HCT116 (cell line): ENCODE measurements around the gene ACAN. TPM values are rescaled to one million over a fixed set of nuclear protein-coding genes. Genes with fewer than 3 reads are reported as not detected.

Source experiments
- ATAC-seq: fragments of 200-7000 bp; cut with Tn5 transposase; 2 replicates; pipeline ENCODE4 v1.9.1; 2020; ENCODE audit warnings: mild to moderate bottlenecking, moderate library complexity
- BruUV-seq: library from RNA; stranded (reverse); fragments of 400-500 nt; replicated peaks from 2 replicates; lab custom pipeline; 2021; lab: Mats Ljungman, UMichigan
- CTCF ChIA-PET: fragments of 300-600 bp; sonication (Branson Sonifier 250); formaldehyde crosslinking; loops from one replicate; lab custom pipeline; 2021; ENCODE audit warnings: antibody characterized with exemption; lab: Charles Lee
- POLR2A ChIA-PET: fragments of 300-600, 350-600 bp; sonication (Branson Sonifier 250); formaldehyde crosslinking; loops from one replicate; lab custom pipeline; 2021; ENCODE audit warnings: antibody characterized with exemption; lab: Charles Lee
- RAD21 ChIA-PET, 2 experiments: fragments of 300-600 bp; sonication (Branson Sonifier 250); formaldehyde crosslinking; loops; one replicate each; lab custom pipeline; 2023; ENCODE audit warnings: low total read pairs in 2 of 2; ENCODE audit not compliant: uncharacterized antibody in 2 of 2, unreplicated experiment in 2 of 2, low non-redundant PET in 1 of 2; lab: Charles Lee
- DNase-seq: peaks from one replicate; pipeline ENCODE4 v3.0.0-alpha.2; 2010; ENCODE audit warnings: low read depth, low spot score
- H2AFZ ChIP-seq: fragments of 200-600 bp; shearing (Covaris generic), sonication (generic); 2 replicates; pipeline ENCODE4 v1.6.1; 2017; ENCODE audit warnings: low read depth, mixed run types, mixed read lengths, antibody characterized with exemption, low read length; ENCODE audit not compliant: poor library complexity, severe bottlenecking
- H3K27ac ChIP-seq: 2 replicates; pipeline ENCODE4 v1.5.1; 2012; ENCODE audit warnings: low read depth, low read length
- H3K27me3 ChIP-seq: fragments of 200-600 bp; sonication (generic); 2 replicates; pipeline ENCODE4 v1.6.1; 2016; ENCODE audit warnings: mixed run types, low read length, mixed read lengths; ENCODE audit not compliant: insufficient read depth
- H3K36me3 ChIP-seq, 2 experiments: fragments of 200-500 bp in 1 of 2; fragments of 200-600 bp in 1 of 2; sonication (Bioruptor generic) in 1 of 2; sonication (generic) in 1 of 2; 2 replicates each; pipeline versions ENCODE4 v1.5.1 to v1.6.1; 2014 to 2016; ENCODE audit warnings: low read length in 2 of 2, inconsistent platforms in 1 of 2, mixed read lengths in 1 of 2, mixed run types in 1 of 2; ENCODE audit not compliant: insufficient read depth in 2 of 2, control insufficient read depth in 1 of 2
- H3K4me1 ChIP-seq, 2 experiments: fragments of 200-600 bp in 1 of 2; sonication (generic) in 1 of 2; 2 replicates each; pipeline versions ENCODE4 v1.5.1 to v1.6.1; 2012 to 2017; ENCODE audit warnings: low read length in 2 of 2, inconsistent platforms in 1 of 2, mild to moderate bottlenecking in 1 of 2, mixed read lengths in 1 of 2, mixed run types in 1 of 2, moderate library complexity in 1 of 2; ENCODE audit not compliant: insufficient read depth in 2 of 2, control insufficient read depth in 1 of 2
- H3K4me2 ChIP-seq: fragments of 200-600 bp; sonication (generic); 2 replicates; pipeline ENCODE4 v1.6.1; 2017; ENCODE audit warnings: mixed run types, low read length, mixed read lengths
- H3K4me3 ChIP-seq, 2 experiments: fragments of 200-600 bp in 1 of 2; sonication (generic) in 1 of 2; replicated peaks in 1 of 2; 2 replicates each; pipeline ENCODE4 v1.5.1; 2011 to 2016; ENCODE audit warnings: low read length in 2 of 2, control low read depth in 1 of 2, low read depth in 1 of 2, mild to moderate bottlenecking in 1 of 2, mixed read lengths in 1 of 2, mixed run types in 1 of 2
- H3K79me2 ChIP-seq: fragments of 200-600 bp; sonication (generic); 2 replicates; pipeline ENCODE4 v1.6.1; 2017; ENCODE audit warnings: mild to moderate bottlenecking, mixed run types, low read length, moderate library complexity, mixed read lengths; ENCODE audit not compliant: insufficient read depth
- H3K9ac ChIP-seq: fragments of 200-600 bp; sonication (generic); 2 replicates; pipeline ENCODE4 v1.6.1; 2016; ENCODE audit warnings: low read length, mixed read lengths
- H3K9me2 ChIP-seq: fragments of 200-600 bp; sonication (generic), shearing (Covaris generic); 2 replicates; pipeline ENCODE4 v1.6.1; 2017; ENCODE audit warnings: mixed run types, mild to moderate bottlenecking, moderate library complexity; ENCODE audit not compliant: insufficient read depth
- H3K9me3 ChIP-seq, 2 experiments: fragments of 200-500 bp in 1 of 2; fragments of 200-600 bp in 1 of 2; sonication (Bioruptor generic) in 1 of 2; sonication (generic) in 1 of 2; 2 replicates each; pipeline ENCODE4 v1.6.1; 2014 to 2017; ENCODE audit warnings: low read length in 2 of 2, mixed read lengths in 2 of 2, inconsistent platforms in 1 of 2, low read depth in 1 of 2, mild to moderate bottlenecking in 1 of 2, mixed run types in 1 of 2, moderate library complexity in 1 of 2; ENCODE audit not compliant: control insufficient read depth in 1 of 2, insufficient read depth in 1 of 2
- H4K20me1 ChIP-seq: fragments of 200-600 bp; sonication (generic), shearing (Covaris generic); 2 replicates; pipeline ENCODE4 v1.6.1; 2017; ENCODE audit warnings: mixed run types, mild to moderate bottlenecking, moderate library complexity; ENCODE audit not compliant: insufficient read depth
- CBX3 ChIP-seq: IDR thresholded peaks from 2 replicates; pipeline ENCODE4 v1.6.1; 2012; ENCODE audit warnings: low read depth
- CEBPB ChIP-seq: IDR thresholded peaks from 2 replicates; pipeline ENCODE4 v1.6.1; 2012; ENCODE audit warnings: low read depth
- ELF1 ChIP-seq: IDR thresholded peaks from 2 replicates; pipeline ENCODE4 v1.6.1; 2012; ENCODE audit warnings: low read depth, borderline replicate concordance
- EZH2 ChIP-seq: fragments of 200-600 bp; sonication (generic); IDR thresholded peaks from 2 replicates; pipeline ENCODE4 v1.6.1; 2017; ENCODE audit warnings: antibody characterized with exemption, mixed run types
- EZH2phosphoT487 ChIP-seq: fragments of 200-600 bp; IDR thresholded peaks from 2 replicates; pipeline ENCODE4 v1.6.1; 2018; ENCODE audit warnings: antibody characterized with exemption, borderline replicate concordance
- JUND ChIP-seq: IDR thresholded peaks from 2 replicates; pipeline ENCODE4 v1.6.1; 2012
- POLR2A ChIP-seq: IDR thresholded peaks from 2 replicates; pipeline ENCODE4 v1.7.0; 2011; ENCODE audit warnings: borderline replicate concordance; ENCODE audit not compliant: insufficient read depth, insufficient read length; ENCODE audit errors: extremely low read depth
- POLR2AphosphoS5 ChIP-seq: IDR thresholded peaks from 2 replicates; pipeline ENCODE4 v1.6.1; 2011; ENCODE audit warnings: mild to moderate bottlenecking, low read depth, low read length, moderate library complexity
- RAD21 ChIP-seq: IDR thresholded peaks from 2 replicates; pipeline ENCODE4 v1.6.1; 2012; ENCODE audit warnings: low read depth, mild to moderate bottlenecking
- SIN3A ChIP-seq: IDR thresholded peaks from 2 replicates; pipeline ENCODE4 v1.6.1; 2012; ENCODE audit warnings: low read depth
- SRF ChIP-seq: IDR thresholded peaks from 2 replicates; pipeline ENCODE4 v1.6.1; 2012; ENCODE audit warnings: low read depth
- TCF7L2 ChIP-seq: IDR thresholded peaks from 2 replicates; pipeline ENCODE4 v1.7.0; 2011; ENCODE audit warnings: borderline replicate concordance, inconsistent platforms; ENCODE audit not compliant: insufficient read depth, insufficient read length; ENCODE audit errors: extremely low read depth
- YY1 ChIP-seq: IDR thresholded peaks from 2 replicates; pipeline ENCODE4 v1.6.1; 2011; ENCODE audit warnings: low read length, low read depth, moderate library complexity, mild to moderate bottlenecking; ENCODE audit not compliant: insufficient replicate concordance; ENCODE audit errors: extremely low read depth
- intact Hi-C: fragments of 100-400 bp; cut with micrococcal nuclease; formaldehyde crosslinking; loops from 2 replicates; pipeline ENCODE4 v1.10.0; 2022
- total RNA-seq: library from RNA; stranded (reverse); gene quantifications from one replicate; pipeline ENCODE4 v1.2.1, GENCODE V29; 2021; ENCODE audit not compliant: unreplicated experiment
- TF ChIP-seq, protein P1 (sequence below): IDR thresholded peaks from 2 replicates; pipeline ENCODE4 v1.6.1; 2012; ENCODE audit warnings: low read depth
- TF ChIP-seq, protein P2 (sequence below), 3 experiments: fragments of 200-600 bp in 1 of 3; sonication (generic) in 1 of 3; IDR thresholded peaks in 2 of 3; conservative IDR thresholded peaks in 1 of 3; 2 replicates each; pipeline ENCODE4 v1.5.1; 2012 to 2017; ENCODE audit warnings: low read depth in 2 of 3, low read length in 2 of 3, antibody characterized with exemption in 1 of 3, borderline replicate concordance in 1 of 3, control low read depth in 1 of 3, mild to moderate bottlenecking in 1 of 3, mixed read lengths in 1 of 3, mixed run types in 1 of 3, moderate library complexity in 1 of 3; ENCODE audit not compliant: insufficient read depth in 1 of 3

Gene ACAN
- total RNA-seq, 1 experiment from 2014 or later: not detected

DNA sequence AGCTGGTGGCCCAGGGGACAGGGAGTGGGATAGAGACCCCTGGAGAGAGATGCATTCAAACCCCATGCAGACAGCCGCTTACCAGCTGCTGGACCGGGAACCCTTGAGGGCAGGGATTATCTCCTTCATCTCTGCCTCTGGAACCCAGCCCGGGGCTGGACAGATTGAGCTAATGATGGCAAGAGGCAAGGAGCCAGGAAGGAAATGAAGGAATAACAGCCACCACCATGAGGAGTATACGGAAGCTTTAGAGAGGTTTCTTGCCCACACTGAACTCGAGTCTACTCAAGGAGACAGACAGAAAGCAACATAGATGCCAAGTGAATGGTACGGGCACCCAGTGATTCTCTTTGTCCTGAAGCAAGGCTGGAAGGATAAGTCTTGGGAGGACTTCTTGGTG lies 68.9 kb downstream of the ACAN start:
- Histone ChIP-seq H4K20me1 (no peaks in the 10 kb centered on the region), H3K9ac (no peak overlapping the region), H3K36me3 (no peaks in the 10 kb centered on the region), H3K9me3 (no peaks in the 10 kb centered on the region), H3K4me1 (peaks cover 0 to 3% of the 10 kb centered on the region in 2 experiments; a peak in 1 of 4 replicates), H3K27ac (no peak overlapping the region), H3K27me3 (peaks cover 4% of the 10 kb centered on the region; the same call in 1 of the 2 replicates), H2AFZ (no peak overlapping the region), H3K4me2 (no peak overlapping the region), H3K79me2 (no peaks in the 10 kb centered on the region), H3K4me3 (no peak overlapping the region), H3K9me2 (no peaks in the 10 kb centered on the region)
- ChIA-PET CTCF (no interaction called here), RAD21 (no interaction called here), POLR2A (no interaction called here)
- no peak for TF ChIP-seq ELF1
- TF ChIP-seq, protein P1, sequence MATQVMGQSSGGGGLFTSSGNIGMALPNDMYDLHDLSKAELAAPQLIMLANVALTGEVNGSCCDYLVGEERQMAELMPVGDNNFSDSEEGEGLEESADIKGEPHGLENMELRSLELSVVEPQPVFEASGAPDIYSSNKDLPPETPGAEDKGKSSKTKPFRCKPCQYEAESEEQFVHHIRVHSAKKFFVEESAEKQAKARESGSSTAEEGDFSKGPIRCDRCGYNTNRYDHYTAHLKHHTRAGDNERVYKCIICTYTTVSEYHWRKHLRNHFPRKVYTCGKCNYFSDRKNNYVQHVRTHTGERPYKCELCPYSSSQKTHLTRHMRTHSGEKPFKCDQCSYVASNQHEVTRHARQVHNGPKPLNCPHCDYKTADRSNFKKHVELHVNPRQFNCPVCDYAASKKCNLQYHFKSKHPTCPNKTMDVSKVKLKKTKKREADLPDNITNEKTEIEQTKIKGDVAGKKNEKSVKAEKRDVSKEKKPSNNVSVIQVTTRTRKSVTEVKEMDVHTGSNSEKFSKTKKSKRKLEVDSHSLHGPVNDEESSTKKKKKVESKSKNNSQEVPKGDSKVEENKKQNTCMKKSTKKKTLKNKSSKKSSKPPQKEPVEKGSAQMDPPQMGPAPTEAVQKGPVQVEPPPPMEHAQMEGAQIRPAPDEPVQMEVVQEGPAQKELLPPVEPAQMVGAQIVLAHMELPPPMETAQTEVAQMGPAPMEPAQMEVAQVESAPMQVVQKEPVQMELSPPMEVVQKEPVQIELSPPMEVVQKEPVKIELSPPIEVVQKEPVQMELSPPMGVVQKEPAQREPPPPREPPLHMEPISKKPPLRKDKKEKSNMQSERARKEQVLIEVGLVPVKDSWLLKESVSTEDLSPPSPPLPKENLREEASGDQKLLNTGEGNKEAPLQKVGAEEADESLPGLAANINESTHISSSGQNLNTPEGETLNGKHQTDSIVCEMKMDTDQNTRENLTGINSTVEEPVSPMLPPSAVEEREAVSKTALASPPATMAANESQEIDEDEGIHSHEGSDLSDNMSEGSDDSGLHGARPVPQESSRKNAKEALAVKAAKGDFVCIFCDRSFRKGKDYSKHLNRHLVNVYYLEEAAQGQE: no peak
- no peak for TF ChIP-seq EZH2
- TF ChIP-seq CBX3: no peak
- TF ChIP-seq EZH2phosphoT487: no peak
- TF ChIP-seq, protein P2, sequence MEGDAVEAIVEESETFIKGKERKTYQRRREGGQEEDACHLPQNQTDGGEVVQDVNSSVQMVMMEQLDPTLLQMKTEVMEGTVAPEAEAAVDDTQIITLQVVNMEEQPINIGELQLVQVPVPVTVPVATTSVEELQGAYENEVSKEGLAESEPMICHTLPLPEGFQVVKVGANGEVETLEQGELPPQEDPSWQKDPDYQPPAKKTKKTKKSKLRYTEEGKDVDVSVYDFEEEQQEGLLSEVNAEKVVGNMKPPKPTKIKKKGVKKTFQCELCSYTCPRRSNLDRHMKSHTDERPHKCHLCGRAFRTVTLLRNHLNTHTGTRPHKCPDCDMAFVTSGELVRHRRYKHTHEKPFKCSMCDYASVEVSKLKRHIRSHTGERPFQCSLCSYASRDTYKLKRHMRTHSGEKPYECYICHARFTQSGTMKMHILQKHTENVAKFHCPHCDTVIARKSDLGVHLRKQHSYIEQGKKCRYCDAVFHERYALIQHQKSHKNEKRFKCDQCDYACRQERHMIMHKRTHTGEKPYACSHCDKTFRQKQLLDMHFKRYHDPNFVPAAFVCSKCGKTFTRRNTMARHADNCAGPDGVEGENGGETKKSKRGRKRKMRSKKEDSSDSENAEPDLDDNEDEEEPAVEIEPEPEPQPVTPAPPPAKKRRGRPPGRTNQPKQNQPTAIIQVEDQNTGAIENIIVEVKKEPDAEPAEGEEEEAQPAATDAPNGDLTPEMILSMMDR (IDR thresholded peaks at IDR 0.05 in 2 of 3, conservative IDR thresholded peaks at IDR 0.05 in 1 of 3; ENCODE audit: borderline replicate concordance in 1 of 3, insufficient read depth in 1 of 3, low read depth in 2 of 3, low read length in 2 of 3): no peak
- TF ChIP-seq SRF: no peak
- no peak for TF ChIP-seq JUND
- TF ChIP-seq TCF7L2: no peak
- TF ChIP-seq SIN3A: no peak
- TF ChIP-seq POLR2AphosphoS5: no peak
- TF ChIP-seq YY1: no peak
- TF ChIP-seq CEBPB: no peak
- TF ChIP-seq RAD21: no peak
- no peak for TF ChIP-seq POLR2A
- ATAC-seq: no peak
- no peak for DNase-seq
- intact Hi-C loops: no loop called here
- BruUV-seq: no TSS peak
